ENCODE results near the gene ALX4.

The ALX4 gene

GRCh38 chr11:44269369-44270351 lies 40.3 kb downstream of the ALX4 start:
- in situ Hi-C loops (cut with HindIII; ENCODE audit: low sequenced_read_pairs): no loop called here

DNA sequence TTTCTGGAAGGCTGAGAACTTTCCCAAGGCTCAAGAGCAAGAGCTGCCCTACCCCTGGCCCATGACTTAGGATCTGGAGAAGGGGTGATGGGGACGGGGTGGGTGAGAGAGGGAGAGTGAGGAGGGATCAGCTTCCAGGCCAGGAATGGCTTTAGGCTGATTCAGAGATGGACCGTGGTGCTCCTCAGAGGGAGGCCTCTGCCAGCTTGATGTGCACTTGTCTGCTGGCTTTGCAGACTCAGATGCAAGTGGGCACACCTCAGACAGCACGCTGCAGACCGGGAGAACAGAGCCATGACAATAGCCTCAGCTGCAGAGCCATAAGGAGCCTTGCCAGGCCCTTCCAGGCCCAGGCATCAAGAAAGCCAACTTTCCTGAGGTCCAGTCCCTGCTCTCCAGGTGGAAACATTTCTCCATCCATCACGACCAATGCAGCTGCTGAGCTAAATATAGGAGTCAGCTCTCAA lies 41.3 kb downstream of the ALX4 start:
- in situ Hi-C loops (cut with HindIII; ENCODE audit: low sequenced_read_pairs): no loop called here

DNA sequence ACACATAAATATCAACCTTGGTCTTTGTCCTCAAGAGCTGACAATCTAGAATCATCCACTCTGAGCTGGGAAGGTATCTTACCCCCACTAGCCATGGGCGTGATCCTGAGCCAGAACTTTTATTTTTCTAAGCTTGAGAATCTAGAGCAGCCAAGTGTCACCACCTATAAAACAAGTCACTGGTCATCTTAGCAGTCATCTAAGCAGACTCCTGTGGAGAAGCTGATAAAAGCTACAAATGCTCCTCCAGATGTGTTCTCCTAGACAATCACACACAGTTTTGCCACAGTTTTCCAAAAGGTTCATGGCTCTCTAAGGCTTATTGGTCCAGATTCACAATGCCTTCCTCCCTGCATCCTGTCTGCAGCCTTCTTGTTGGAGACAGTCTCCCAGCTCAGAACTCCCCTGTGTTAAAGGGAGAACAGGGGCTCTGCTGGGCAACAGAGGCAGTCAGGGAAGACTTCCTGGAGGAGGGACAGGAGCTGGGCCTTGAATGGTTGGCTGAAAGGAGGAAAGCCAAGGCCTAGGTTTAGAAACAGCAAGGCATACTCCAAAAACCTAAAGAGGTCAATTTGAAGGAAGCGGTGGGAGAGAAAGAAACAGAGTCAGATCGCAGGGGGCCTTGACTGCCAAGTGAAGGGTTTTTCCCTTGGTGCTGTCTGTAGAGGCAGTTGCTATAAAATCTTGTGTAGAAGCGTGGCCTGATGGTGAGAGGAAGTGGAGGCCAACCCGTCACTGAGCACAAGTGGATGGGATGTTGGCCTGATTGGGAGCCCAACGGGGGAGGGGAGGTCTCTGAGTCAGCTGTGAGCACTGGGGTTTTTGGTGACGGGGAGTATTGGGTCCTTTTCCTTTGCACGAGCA lies 42.0 kb downstream of the ALX4 start:
- in situ Hi-C loops (cut with HindIII; ENCODE audit: low sequenced_read_pairs): no loop called here

GRCh38 chr11:44267006-44267749 lies 42.8 kb downstream of the ALX4 start:
- in situ Hi-C loops (cut with HindIII; ENCODE audit: low sequenced_read_pairs): no loop called here

GRCh38 chr11:44266056-44266780 lies 43.7 kb downstream of the ALX4 start:
- in situ Hi-C loops (cut with HindIII; ENCODE audit: low sequenced_read_pairs): no loop called here

DNA sequence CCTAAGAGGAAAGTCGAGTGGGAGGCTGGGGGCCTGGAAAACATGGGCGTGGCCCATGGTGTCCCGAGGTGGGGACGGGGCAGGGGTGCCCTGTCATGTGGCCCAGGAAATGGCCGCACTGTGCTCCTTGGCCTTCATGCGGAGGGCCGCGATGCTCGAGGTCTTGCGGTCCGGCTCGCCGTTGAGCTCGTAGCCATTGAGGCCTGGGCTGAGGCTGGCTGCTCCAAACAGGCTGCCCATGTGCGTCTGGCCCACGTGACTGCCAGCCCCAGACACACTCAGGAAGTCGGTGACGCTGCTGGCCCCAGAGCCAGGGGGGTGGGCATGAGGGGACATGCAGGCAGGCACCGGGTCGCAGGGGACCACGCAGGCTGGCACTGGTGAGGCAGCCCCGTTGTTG lies 45.2 kb downstream of the ALX4 start:
- in situ Hi-C loops (cut with HindIII; ENCODE audit: low sequenced_read_pairs): no loop called here

DNA sequence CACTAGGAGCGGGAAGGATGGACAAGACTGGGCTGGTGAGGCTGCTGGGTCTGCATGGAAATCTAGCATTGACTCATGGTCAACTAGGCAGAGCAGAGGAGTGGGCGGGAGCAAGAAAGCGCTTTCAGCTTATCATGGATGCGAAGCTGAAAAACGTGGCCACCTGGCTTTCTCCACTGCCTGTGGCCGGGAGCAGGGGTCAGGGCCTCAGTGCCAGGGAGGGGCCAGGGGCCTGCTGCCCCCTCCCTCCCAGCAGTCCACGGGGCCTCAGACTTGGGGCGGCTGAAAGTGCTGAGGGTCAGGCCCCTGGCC lies 45.5 kb downstream of the ALX4 start:
- in situ Hi-C loops (cut with HindIII; ENCODE audit: low sequenced_read_pairs): no loop called here

- in situ Hi-C loops (cut with HindIII; ENCODE audit: low sequenced_read_pairs): no loop called here
These were observed 46.1 kb downstream of the ALX4 start for GRCh38 chr11:44263738-44264437.

DNA sequence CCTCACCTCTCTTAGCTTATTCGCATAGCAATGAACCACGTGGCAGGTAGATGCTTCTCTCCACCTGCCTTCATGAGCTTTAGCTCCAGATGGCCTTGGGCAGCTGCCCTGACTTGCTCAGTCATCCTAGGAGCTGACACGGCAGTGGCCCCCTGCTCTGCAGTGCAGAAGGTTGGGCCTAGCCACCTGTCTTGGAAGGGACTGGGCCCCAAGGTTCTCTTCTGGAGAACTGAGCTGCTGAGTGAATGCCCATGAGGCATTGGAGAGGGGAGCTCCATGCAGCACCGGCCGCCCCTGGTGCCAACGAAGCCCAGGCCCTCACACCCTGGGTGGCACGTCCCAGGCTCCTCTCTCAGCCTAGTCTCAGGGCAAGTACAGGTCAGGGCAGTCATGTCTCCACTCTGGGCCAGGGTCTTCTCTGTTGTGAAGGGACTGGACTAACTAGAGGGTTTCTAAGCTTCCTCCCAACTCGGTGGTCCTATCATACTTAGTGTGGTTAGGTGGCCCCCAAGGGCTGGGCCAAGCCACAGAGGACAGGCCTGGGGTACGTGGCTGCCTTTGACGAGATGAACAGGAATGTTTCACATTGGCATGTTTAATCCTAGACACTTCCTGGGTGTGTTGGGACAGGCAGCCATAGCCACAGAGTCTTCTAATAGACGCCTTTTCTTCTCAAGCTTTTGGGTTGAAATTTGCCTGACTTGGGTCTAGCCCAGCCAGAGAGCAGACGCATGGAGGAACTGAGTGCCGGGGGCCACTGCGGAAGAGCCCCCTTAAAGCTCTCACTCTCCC lies 47.9 kb downstream of the ALX4 start:
- in situ Hi-C loops (cut with HindIII; ENCODE audit: low sequenced_read_pairs): no loop called here

GRCh38 chr11:44260081-44260480 lies 49.9 kb downstream of the ALX4 start:
- in situ Hi-C loops (cut with HindIII; ENCODE audit: low sequenced_read_pairs): no loop called here

- in situ Hi-C loops (cut with HindIII; ENCODE audit: low sequenced_read_pairs): no loop called here
These were observed 51.0 kb downstream of the ALX4 start for GRCh38 chr11:44258839-44259420.

- in situ Hi-C loops (cut with HindIII; ENCODE audit: low sequenced_read_pairs): no loop called here
These were observed 51.8 kb downstream of the ALX4 start for GRCh38 chr11:44258190-44258489.

DNA sequence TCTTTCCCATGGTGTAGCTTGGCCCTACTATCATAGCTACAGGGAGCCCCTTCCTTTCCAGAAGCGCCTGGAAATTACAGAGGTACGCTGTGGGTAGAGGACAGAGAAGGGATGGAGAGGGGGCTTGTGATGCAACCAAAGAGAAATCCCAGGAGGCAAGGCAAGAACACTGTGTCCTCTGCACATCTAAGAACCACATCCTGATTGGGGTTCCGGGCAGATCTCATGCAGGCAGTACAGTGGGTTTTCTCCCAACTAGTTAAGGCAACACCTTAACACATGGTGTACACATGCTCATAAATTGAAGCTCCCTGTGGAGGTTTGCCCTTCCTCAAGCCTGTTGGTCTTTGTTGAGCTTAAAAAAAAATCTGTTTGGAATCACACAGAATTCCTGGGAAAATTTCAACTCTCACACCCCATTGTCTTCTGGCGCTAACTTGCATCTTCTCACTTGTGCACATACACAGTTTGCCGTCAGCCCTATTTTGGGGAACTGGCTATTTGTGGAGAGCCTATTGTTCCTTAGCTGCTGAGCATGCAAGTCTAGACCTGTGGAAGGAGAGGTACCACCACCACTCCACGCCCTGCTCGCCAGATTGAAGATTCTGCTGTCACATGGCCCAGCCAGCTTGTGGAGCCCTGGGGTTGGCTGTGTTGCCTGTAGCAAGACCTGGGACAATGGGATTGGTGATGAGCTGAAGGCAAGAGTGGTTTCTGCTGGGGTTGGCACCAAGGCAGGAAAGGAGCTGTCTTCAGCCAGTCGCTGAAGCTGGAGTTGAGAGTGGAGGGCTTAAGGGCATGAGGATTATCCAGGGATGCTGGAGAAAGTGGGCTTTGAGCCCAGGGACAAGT lies 52.4 kb downstream of the ALX4 start:
- in situ Hi-C loops (cut with HindIII; ENCODE audit: low sequenced_read_pairs): no loop called here

DNA sequence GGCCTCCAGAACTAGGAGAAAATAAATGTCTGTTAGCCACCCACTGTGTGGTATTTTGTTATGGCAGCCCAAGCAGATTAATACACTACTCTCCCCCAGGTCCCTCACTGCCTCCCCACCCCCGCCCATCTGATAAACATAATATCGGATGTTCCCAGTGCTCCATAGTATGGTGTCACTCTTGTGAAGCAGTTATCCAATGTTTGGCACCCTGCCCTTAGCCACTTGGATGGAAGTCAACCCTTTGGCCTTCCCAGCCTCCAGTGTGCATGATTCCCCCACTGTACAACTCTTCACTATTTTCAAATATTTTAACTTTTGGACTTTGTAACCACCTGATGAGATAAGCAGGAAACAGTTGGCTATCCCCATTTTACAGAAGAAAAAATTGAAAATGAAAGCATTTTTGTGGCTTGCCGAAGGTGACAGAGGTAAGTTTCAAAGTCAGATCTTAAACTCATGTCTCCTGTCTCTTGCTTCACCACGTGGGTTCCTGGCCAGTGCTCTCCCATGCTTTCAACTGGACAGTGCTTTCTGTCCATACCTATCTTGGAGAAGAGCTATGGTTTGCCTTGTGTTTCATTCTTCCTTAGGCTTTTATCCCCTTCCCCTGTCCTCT lies 53.2 kb downstream of the ALX4 start:
- in situ Hi-C loops (cut with HindIII; ENCODE audit: low sequenced_read_pairs): no loop called here

DNA sequence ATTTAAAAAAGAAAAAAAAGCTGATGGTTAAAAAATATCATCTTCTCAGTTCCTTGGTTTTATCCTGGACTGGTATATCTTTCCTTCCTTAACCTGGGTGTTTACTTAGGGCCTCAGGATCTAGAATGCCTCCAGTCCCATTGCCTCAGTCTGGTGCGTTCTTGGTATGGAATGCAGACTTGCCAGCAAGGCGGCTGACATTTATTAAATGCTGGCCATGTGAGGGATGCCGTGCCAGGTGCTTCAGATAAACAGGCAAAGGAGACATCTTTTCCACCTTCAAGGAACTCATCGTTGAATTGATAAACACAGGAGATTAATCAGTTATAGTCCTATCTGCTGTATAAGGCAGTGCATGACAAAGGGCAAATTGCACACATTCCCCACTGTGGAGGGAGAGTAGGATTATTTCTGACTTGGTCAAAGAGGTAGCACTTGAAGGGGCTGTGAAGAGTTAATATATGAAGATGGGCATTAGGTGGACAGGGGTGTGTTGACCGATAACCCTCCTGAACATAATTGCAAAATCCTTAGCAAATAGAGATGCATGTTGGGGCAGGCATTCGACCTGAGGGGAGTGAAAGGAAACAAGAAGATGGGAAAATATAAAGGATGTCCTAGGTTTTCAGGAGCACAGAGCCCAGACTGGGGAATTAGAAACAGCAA lies 54.4 kb downstream of the ALX4 start:
- in situ Hi-C loops (cut with HindIII; ENCODE audit: low sequenced_read_pairs): no loop called here

GRCh38 chr11:44252999-44253602 lies 56.8 kb downstream of the ALX4 start:
- in situ Hi-C loops (cut with HindIII; ENCODE audit: low sequenced_read_pairs): no loop called here

- in situ Hi-C loops (cut with HindIII; ENCODE audit: low sequenced_read_pairs): no loop called here
These were observed 59.5 kb downstream of the ALX4 start for GRCh38 chr11:44250421-44250820.
